WTC11 (cell line): ENCODE results near the gene ADAMTS19.

Experiments used
- E2F1 ChIP-seq: sonication (generic); formaldehyde crosslinking; IDR thresholded peaks from 2 replicates; pipeline ENCODE4 v1.8.0; 2022; ENCODE audit warnings: mild to moderate bottlenecking, missing genetic modification reagents
- FOXP1 ChIP-seq: sonication (generic); formaldehyde crosslinking; IDR thresholded peaks from 2 replicates; pipeline ENCODE4 v1.8.0; 2022; ENCODE audit warnings: missing genetic modification reagents, mild to moderate bottlenecking, moderate library complexity, borderline replicate concordance
- GRHL2 ChIP-seq: fragments of 250-450 bp; sonication (Bioruptor Pico); IDR thresholded peaks from 2 replicates; pipeline ENCODE4 v1.8.0; 2022; ENCODE audit warnings: mild to moderate bottlenecking, moderate library complexity; ENCODE audit not compliant: insufficient replicate concordance, severe bottlenecking
- IRF1 ChIP-seq: sonication (generic); formaldehyde crosslinking; IDR thresholded peaks from 2 replicates; pipeline ENCODE4 v1.8.0; 2023; ENCODE audit warnings: missing genetic modification reagents
- IRF2 ChIP-seq: sonication (generic); formaldehyde crosslinking; IDR thresholded peaks from 2 replicates; pipeline ENCODE4 v1.8.0; 2022; ENCODE audit warnings: low read depth, missing genetic modification reagents, borderline replicate concordance
- MAX ChIP-seq: sonication (generic); formaldehyde crosslinking; IDR thresholded peaks from 2 replicates; pipeline ENCODE4 v1.8.0; 2022; ENCODE audit warnings: mild to moderate bottlenecking, missing genetic modification reagents
- NFE2L1 ChIP-seq: sonication (generic); formaldehyde crosslinking; IDR thresholded peaks from 2 replicates; pipeline ENCODE4 v1.8.1; 2023; ENCODE audit warnings: missing genetic modification reagents
- NR1H2 ChIP-seq: sonication (generic); formaldehyde crosslinking; IDR thresholded peaks from 2 replicates; pipeline ENCODE4 v1.9.0; 2021; ENCODE audit warnings: mild to moderate bottlenecking, moderate library complexity, missing genetic modification reagents
- SP1 ChIP-seq: sonication (generic); formaldehyde crosslinking; conservative IDR thresholded peaks from 2 replicates; pipeline ENCODE4 v1.8.1; 2022; ENCODE audit warnings: missing genetic modification reagents
- ZBTB43 ChIP-seq: sonication (generic); formaldehyde crosslinking; IDR thresholded peaks from 2 replicates; pipeline ENCODE4 v1.8.1; 2023; ENCODE audit warnings: mild to moderate bottlenecking, missing genetic modification reagents
- ZNF121 ChIP-seq: sonication (generic); formaldehyde crosslinking; IDR thresholded peaks from 2 replicates; pipeline ENCODE4 v1.8.0; 2023; ENCODE audit warnings: missing genetic modification reagents
- ZNF138 ChIP-seq: sonication (generic); formaldehyde crosslinking; conservative IDR thresholded peaks from 2 replicates; pipeline ENCODE4 v1.8.1; 2022; ENCODE audit warnings: mild to moderate bottlenecking, moderate library complexity, missing genetic modification reagents
- TF ChIP-seq, protein P1 (sequence below): fragments of 200-600 bp; IDR thresholded peaks from 2 replicates; pipeline ENCODE4 v1.8.0; 2022; ENCODE audit warnings: antibody characterized with exemption

- TF ChIP-seq NFE2L1 (CRISPR knock-in tag) (no peak), ZNF121 (no peak), SP1 (CRISPR knock-in tag) (no peak), E2F1 (CRISPR knock-in tag) (no peak), ZNF138 (CRISPR knock-in tag) (no peak), IRF2 (CRISPR knock-in tag) (no peak), NR1H2 (CRISPR knock-in tag) (no peak), IRF1 (CRISPR knock-in tag) (no peak), MAX (no peak), GRHL2 (CRISPR knock-in tag) (no peak), ZBTB43 (CRISPR knock-in tag) (no peak), FOXP1 (CRISPR knock-in tag) (no peak)
- TF ChIP-seq, protein P1, sequence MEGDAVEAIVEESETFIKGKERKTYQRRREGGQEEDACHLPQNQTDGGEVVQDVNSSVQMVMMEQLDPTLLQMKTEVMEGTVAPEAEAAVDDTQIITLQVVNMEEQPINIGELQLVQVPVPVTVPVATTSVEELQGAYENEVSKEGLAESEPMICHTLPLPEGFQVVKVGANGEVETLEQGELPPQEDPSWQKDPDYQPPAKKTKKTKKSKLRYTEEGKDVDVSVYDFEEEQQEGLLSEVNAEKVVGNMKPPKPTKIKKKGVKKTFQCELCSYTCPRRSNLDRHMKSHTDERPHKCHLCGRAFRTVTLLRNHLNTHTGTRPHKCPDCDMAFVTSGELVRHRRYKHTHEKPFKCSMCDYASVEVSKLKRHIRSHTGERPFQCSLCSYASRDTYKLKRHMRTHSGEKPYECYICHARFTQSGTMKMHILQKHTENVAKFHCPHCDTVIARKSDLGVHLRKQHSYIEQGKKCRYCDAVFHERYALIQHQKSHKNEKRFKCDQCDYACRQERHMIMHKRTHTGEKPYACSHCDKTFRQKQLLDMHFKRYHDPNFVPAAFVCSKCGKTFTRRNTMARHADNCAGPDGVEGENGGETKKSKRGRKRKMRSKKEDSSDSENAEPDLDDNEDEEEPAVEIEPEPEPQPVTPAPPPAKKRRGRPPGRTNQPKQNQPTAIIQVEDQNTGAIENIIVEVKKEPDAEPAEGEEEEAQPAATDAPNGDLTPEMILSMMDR = no peak
These were observed 300.7 kb downstream of the ADAMTS19 start for GRCh38 chr5:129760636-129761325.
